ENCODE data around the gene STK32B. TPM values are rescaled to one million over a fixed set of nuclear protein-coding genes. Genes with fewer than 3 reads are reported as not detected.

Gene STK32B
- total RNA-seq, 4 donors from 2014 or later: 3.0 to 33.8 (median 4.3) TPM

- no peaks in the 10 kb centered on the region for H3K9me3 ChIP-seq
These were observed 74.0 kb downstream of the STK32B start for GRCh38 chr4:5125321-5125720.

GRCh38 chr4:5126231-5126630 is 75.0 kb downstream of the STK32B start:
- Histone ChIP-seq H3K36me3 (no peaks in the 10 kb centered on the region), H3K27ac (no peak overlapping the region), H3K4me1 (no peaks in the 10 kb centered on the region), H3K4me3 (no peak overlapping the region), H3K27me3 (no peaks in the 10 kb centered on the region), H3K9me3 (no peaks in the 10 kb centered on the region)
- intact Hi-C loops (cut with DNase I; ENCODE audit: low total_unique reads): no loop called here
- DNase-seq: no peak
- TF ChIP-seq, protein P1, sequence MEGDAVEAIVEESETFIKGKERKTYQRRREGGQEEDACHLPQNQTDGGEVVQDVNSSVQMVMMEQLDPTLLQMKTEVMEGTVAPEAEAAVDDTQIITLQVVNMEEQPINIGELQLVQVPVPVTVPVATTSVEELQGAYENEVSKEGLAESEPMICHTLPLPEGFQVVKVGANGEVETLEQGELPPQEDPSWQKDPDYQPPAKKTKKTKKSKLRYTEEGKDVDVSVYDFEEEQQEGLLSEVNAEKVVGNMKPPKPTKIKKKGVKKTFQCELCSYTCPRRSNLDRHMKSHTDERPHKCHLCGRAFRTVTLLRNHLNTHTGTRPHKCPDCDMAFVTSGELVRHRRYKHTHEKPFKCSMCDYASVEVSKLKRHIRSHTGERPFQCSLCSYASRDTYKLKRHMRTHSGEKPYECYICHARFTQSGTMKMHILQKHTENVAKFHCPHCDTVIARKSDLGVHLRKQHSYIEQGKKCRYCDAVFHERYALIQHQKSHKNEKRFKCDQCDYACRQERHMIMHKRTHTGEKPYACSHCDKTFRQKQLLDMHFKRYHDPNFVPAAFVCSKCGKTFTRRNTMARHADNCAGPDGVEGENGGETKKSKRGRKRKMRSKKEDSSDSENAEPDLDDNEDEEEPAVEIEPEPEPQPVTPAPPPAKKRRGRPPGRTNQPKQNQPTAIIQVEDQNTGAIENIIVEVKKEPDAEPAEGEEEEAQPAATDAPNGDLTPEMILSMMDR (IDR thresholded peaks at IDR 0.05): no peak
- no peak for TF ChIP-seq POLR2A (IDR thresholded peaks at IDR 0.05)

More at GRCh38 chr4:5125321-5125720, 74.0 kb downstream of the STK32B start:
- H3K4me1 ChIP-seq: no peaks in the 10 kb centered on the region
- no peak for DNase-seq
- TF ChIP-seq POLR2A (IDR thresholded peaks at IDR 0.05): no peak
- TF ChIP-seq, protein P1 (IDR thresholded peaks at IDR 0.05): no peak
- no peaks in the 10 kb centered on the region for H3K36me3 ChIP-seq
- H3K27ac ChIP-seq: no peak overlapping the region
- H3K4me3 ChIP-seq: no peak overlapping the region
- no peaks in the 10 kb centered on the region for H3K27me3 ChIP-seq
- intact Hi-C loops (cut with DNase I; ENCODE audit: low total_unique reads): no loop called here

DNA sequence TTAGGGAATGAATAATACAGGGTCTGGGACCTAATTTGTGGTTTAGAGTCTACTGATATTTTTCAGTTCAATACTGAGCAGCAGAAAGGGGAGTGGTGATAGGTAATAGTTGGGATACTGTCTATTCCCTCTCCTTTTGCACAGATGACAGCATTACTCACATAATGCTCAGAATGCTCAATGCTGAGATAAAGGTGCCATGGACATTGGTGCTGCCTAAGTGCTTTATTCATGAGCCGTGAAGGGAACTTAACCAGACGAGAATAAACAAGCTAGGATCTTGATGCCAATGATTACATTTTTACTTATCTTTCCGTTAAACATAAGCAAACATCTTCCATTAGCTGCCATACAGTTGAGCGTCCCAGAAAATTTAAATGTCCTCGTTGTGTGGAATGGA is 75.6 kb downstream of the STK32B start:
- intact Hi-C loops (cut with DNase I; ENCODE audit: low total_unique reads): no loop called here
- Histone ChIP-seq H3K27me3 (no peaks in the 10 kb centered on the region), H3K27ac (no peak overlapping the region), H3K9me3 (no peaks in the 10 kb centered on the region), H3K4me3 (no peak overlapping the region), H3K4me1 (no peaks in the 10 kb centered on the region), H3K36me3 (no peaks in the 10 kb centered on the region)
- TF ChIP-seq, protein P1 (IDR thresholded peaks at IDR 0.05): no peak
- TF ChIP-seq POLR2A (IDR thresholded peaks at IDR 0.05): no peak
- DNase-seq: no peak

DNA sequence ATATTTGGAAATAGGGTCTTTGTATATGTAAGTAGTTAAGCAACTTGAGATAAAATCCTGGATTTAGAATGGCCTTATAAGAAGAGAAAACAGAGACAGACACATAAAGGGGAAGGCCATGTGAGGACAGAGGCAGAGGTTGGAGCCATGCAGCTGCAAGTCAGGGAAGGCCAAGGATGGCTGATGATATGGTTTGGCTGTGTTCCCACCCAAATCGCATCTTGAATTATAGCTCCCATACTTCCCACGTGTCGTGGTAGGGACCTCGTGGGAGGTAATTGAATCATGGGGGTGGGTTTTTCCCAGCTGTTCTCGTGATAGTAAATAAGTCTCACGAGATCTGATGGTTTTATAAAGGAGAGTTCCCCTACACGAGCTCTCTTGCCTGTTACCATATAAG is 76.3 kb downstream of the STK32B start:
- Histone ChIP-seq H3K9me3 (no peaks in the 10 kb centered on the region), H3K4me3 (no peak overlapping the region), H3K36me3 (no peaks in the 10 kb centered on the region), H3K4me1 (no peaks in the 10 kb centered on the region), H3K27ac (no peak overlapping the region), H3K27me3 (no peaks in the 10 kb centered on the region)
- DNase-seq: no peak
- TF ChIP-seq POLR2A (IDR thresholded peaks at IDR 0.05): no peak
- TF ChIP-seq, protein P1 (IDR thresholded peaks at IDR 0.05): no peak
- intact Hi-C loops (cut with DNase I; ENCODE audit: low total_unique reads): no loop called here

DNA sequence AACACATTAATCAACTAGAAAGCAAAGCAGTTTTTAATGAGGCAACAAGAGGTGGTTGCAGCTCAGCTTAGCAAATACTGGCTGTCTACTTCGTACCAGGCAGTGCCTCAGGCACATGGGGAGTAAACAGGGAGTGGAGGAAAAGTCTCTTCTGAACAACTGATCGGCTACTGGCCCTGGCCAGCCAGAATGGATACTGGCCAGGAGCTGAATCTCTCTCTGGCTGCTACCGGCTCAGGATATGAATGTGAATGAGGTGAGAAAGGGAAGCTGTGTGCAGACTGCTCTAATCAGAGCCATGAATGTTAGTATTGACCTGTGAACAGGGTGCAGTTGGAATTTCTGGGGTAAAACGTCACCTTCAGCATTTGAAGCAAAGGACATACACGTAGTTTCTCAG is 77.3 kb downstream of the STK32B start:
- intact Hi-C loops (cut with DNase I; ENCODE audit: low total_unique reads): no loop called here
- H3K27me3 ChIP-seq: no peaks in the 10 kb centered on the region
- DNase-seq: no peak
- no peaks in the 10 kb centered on the region for H3K36me3 ChIP-seq
- H3K27ac ChIP-seq: no peak overlapping the region
- TF ChIP-seq POLR2A (IDR thresholded peaks at IDR 0.05): no peak
- TF ChIP-seq, protein P1 (IDR thresholded peaks at IDR 0.05): no peak
- H3K9me3 ChIP-seq: no peaks in the 10 kb centered on the region
- H3K4me3 ChIP-seq: no peak overlapping the region
- no peaks in the 10 kb centered on the region for H3K4me1 ChIP-seq
